ENCODE measurements around the gene ZNF423. TPM values are rescaled to one million over a fixed set of nuclear protein-coding genes. Genes with fewer than 3 reads are reported as not detected.

Gene ZNF423
- polyA plus RNA-seq, 1 experiment: 0.11 TPM

DNA sequence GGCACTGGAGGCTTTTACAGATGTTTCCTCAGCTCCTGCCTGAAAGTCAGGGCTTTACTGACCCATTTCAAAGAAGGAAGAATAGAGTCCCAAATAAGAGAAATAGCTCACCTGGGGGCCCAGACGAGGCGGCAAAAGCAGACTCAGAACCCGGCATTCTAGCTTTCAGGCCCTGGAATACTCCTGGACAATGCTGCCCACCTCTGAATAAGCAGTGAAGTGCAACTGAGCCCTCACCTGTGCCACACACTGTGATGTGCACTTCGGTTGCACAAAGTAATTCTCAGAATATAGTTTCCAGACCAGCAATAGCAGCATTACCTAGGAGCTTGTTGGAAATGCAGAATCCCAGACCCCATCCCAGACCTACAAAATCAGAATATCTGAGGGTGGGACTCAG is 54.6 kb downstream of the ZNF423 start:
- no peak overlapping the region for H3K4me3 ChIP-seq (ENCODE audit: low read depth, low read length)
- peaks cover 5% of the 10 kb centered on the region for H3K27me3 ChIP-seq (ENCODE audit: control insufficient read depth, insufficient read depth, low read length)
- CTCF ChIA-PET: interaction anchor here (0.7 kb wide), 1 partner anchor 56 kb away, joined by 3 read pairs; no protein-coding TSS in a partner anchor

DNA sequence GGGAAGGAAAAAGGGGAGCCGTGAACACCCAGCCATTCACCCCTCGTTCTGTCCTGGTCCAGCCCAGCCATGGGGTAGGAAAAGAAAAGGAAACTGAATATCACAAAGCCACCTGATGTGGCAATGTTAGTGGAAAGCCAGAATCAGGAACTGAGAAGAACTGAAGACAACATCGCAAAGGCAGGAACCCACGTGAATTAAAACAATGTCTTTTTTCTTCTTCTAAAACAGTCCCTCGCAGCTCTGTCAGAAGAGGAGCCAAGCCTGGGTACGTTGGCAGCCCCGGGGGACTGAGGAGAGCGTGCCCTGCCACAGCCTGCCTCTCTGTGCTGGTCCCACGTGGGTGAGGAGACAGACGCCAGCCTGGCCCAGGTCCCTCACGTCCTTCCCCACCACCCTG is 55.0 kb downstream of the ZNF423 start:
- no peak for DNase-seq (ENCODE audit: low read depth, low spot score)
- H3K27me3 ChIP-seq (ENCODE audit: control insufficient read depth, insufficient read depth, low read length): peaks cover 5% of the 10 kb centered on the region
- no peak for TF ChIP-seq CTCF (IDR thresholded peaks at IDR 0.05; ENCODE audit: low read depth, low read length)
- H3K9me3 ChIP-seq (ENCODE audit: control insufficient read depth, insufficient read depth, low read length): no peaks in the 10 kb centered on the region
- H3K4me3 ChIP-seq (ENCODE audit: low read depth, low read length): no peak overlapping the region
- CTCF ChIA-PET: no interaction called here
- POLR2A ChIA-PET: no interaction called here
- no peak overlapping the region for H3K27ac ChIP-seq (ENCODE audit: low read depth, low read length)

More for the DNA sequence above, 54.6 kb downstream of the ZNF423 start:
- DNase-seq (ENCODE audit: low read depth, low spot score): no peak
- no peaks in the 10 kb centered on the region for H3K9me3 ChIP-seq (ENCODE audit: control insufficient read depth, insufficient read depth, low read length)
- no peak overlapping the region for H3K27ac ChIP-seq (ENCODE audit: low read depth, low read length)
- no peak for TF ChIP-seq CTCF (IDR thresholded peaks at IDR 0.05; ENCODE audit: low read depth, low read length)
- POLR2A ChIA-PET: no interaction called here

GRCh38 chr16:49800441-49800840 is 55.5 kb downstream of the ZNF423 start:
- DNase-seq (ENCODE audit: low read depth, low spot score): no peak
- no peak for TF ChIP-seq CTCF (IDR thresholded peaks at IDR 0.05; ENCODE audit: low read depth, low read length)
- Histone ChIP-seq H3K4me3 (ENCODE audit: low read depth, low read length) (no peak overlapping the region), H3K9me3 (ENCODE audit: control insufficient read depth, insufficient read depth, low read length) (no peaks in the 10 kb centered on the region), H3K27me3 (ENCODE audit: control insufficient read depth, insufficient read depth, low read length) (peaks cover under 1% of the 10 kb centered on the region), H3K27ac (ENCODE audit: low read depth, low read length) (no peak overlapping the region)
- ChIA-PET POLR2A (no interaction called here), CTCF (no interaction called here)

- Histone ChIP-seq H3K27me3 (ENCODE audit: control insufficient read depth, insufficient read depth, low read length) (no peaks in the 10 kb centered on the region), H3K27ac (ENCODE audit: low read depth, low read length) (no peak overlapping the region), H3K4me3 (ENCODE audit: low read depth, low read length) (no peak overlapping the region), H3K9me3 (ENCODE audit: control insufficient read depth, insufficient read depth, low read length) (no peaks in the 10 kb centered on the region)
- POLR2A ChIA-PET: no interaction called here
- TF ChIP-seq CTCF (IDR thresholded peaks at IDR 0.05; ENCODE audit: low read depth, low read length): no peak
- CTCF ChIA-PET: no interaction called here
- no peak for DNase-seq (ENCODE audit: low read depth, low spot score)
Measured at GRCh38 chr16:49799172-49799571, 56.7 kb downstream of the ZNF423 start.

DNA sequence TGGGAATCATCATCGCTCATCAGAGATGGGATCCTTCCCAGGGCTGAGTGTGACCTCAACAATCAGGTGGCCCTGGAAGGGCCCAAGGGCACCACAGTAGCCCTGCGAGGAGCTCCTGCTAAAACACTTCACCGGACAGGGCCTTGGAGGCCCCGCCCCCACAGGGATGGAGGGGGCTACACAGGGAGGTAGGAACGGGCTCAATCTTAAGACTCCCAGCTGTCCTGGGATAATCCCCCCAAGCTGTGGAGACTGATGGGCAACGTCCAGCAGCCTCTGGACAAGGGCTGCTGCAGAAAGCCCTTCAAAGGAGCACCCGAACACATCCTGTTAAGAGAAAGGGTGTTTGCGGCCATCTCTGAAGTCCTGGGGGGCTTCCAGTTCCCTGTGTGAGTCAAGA is 60.4 kb downstream of the ZNF423 start:
- POLR2A ChIA-PET: no interaction called here
- Histone ChIP-seq H3K27me3 (ENCODE audit: control insufficient read depth, insufficient read depth, low read length) (no peaks in the 10 kb centered on the region), H3K27ac (ENCODE audit: low read depth, low read length) (no peak overlapping the region), H3K4me3 (ENCODE audit: low read depth, low read length) (no peak overlapping the region), H3K9me3 (ENCODE audit: control insufficient read depth, insufficient read depth, low read length) (no peaks in the 10 kb centered on the region)
- no peak for DNase-seq (ENCODE audit: low read depth, low spot score)
- CTCF ChIA-PET: no interaction called here
- no peak for TF ChIP-seq CTCF (IDR thresholded peaks at IDR 0.05; ENCODE audit: low read depth, low read length)
